HCT116 (cell line): ENCODE data around the gene RAMAC. TPM values are rescaled to one million over a fixed set of nuclear protein-coding genes. Genes with fewer than 3 reads are reported as not detected.
"Not testable (repeated sequence)": the region's sequence is repeated elsewhere in the genome, so short reads cannot be mapped to it uniquely, and the experiment has no call there.

Experiments
- ATAC-seq: fragments of 200-7000 bp; cut with Tn5 transposase; 2 replicates; pipeline ENCODE4 v1.9.1; 2020; ENCODE audit warnings: mild to moderate bottlenecking, moderate library complexity
- BruUV-seq: library from RNA; stranded (reverse); fragments of 400-500 nt; replicated peaks from 2 replicates; lab custom pipeline; 2021; lab: Mats Ljungman, UMichigan
- CTCF ChIA-PET: fragments of 300-600 bp; sonication (Branson Sonifier 250); formaldehyde crosslinking; loops from one replicate; lab custom pipeline; 2021; ENCODE audit warnings: antibody characterized with exemption; lab: Charles Lee
- POLR2A ChIA-PET: fragments of 300-600, 350-600 bp; sonication (Branson Sonifier 250); formaldehyde crosslinking; loops from one replicate; lab custom pipeline; 2021; ENCODE audit warnings: antibody characterized with exemption; lab: Charles Lee
- RAD21 ChIA-PET, 2 experiments: fragments of 300-600 bp; sonication (Branson Sonifier 250); formaldehyde crosslinking; loops; one replicate each; lab custom pipeline; 2023; ENCODE audit warnings: low total read pairs in 2 of 2; ENCODE audit not compliant: uncharacterized antibody in 2 of 2, unreplicated experiment in 2 of 2, low non-redundant PET in 1 of 2; lab: Charles Lee
- DNase-seq: peaks from one replicate; pipeline ENCODE4 v3.0.0-alpha.2; 2010; ENCODE audit warnings: low read depth, low spot score
- H2AFZ ChIP-seq: fragments of 200-600 bp; shearing (Covaris generic), sonication (generic); 2 replicates; pipeline ENCODE4 v1.6.1; 2017; ENCODE audit warnings: low read depth, mixed run types, mixed read lengths, antibody characterized with exemption, low read length; ENCODE audit not compliant: poor library complexity, severe bottlenecking
- H3K27ac ChIP-seq: 2 replicates; pipeline ENCODE4 v1.5.1; 2012; ENCODE audit warnings: low read depth, low read length
- H3K27me3 ChIP-seq: fragments of 200-600 bp; sonication (generic); 2 replicates; pipeline ENCODE4 v1.6.1; 2016; ENCODE audit warnings: mixed run types, low read length, mixed read lengths; ENCODE audit not compliant: insufficient read depth
- H3K36me3 ChIP-seq, 2 experiments: fragments of 200-500 bp in 1 of 2; fragments of 200-600 bp in 1 of 2; sonication (Bioruptor generic) in 1 of 2; sonication (generic) in 1 of 2; 2 replicates each; pipeline versions ENCODE4 v1.5.1 to v1.6.1; 2014 to 2016; ENCODE audit warnings: low read length in 2 of 2, inconsistent platforms in 1 of 2, mixed read lengths in 1 of 2, mixed run types in 1 of 2; ENCODE audit not compliant: insufficient read depth in 2 of 2, control insufficient read depth in 1 of 2
- H3K4me1 ChIP-seq, 2 experiments: fragments of 200-600 bp in 1 of 2; sonication (generic) in 1 of 2; 2 replicates each; pipeline versions ENCODE4 v1.5.1 to v1.6.1; 2012 to 2017; ENCODE audit warnings: low read length in 2 of 2, inconsistent platforms in 1 of 2, mild to moderate bottlenecking in 1 of 2, mixed read lengths in 1 of 2, mixed run types in 1 of 2, moderate library complexity in 1 of 2; ENCODE audit not compliant: insufficient read depth in 2 of 2, control insufficient read depth in 1 of 2
- H3K4me2 ChIP-seq: fragments of 200-600 bp; sonication (generic); 2 replicates; pipeline ENCODE4 v1.6.1; 2017; ENCODE audit warnings: mixed run types, low read length, mixed read lengths
- H3K4me3 ChIP-seq, 2 experiments: fragments of 200-600 bp in 1 of 2; sonication (generic) in 1 of 2; replicated peaks in 1 of 2; 2 replicates each; pipeline ENCODE4 v1.5.1; 2011 to 2016; ENCODE audit warnings: low read length in 2 of 2, control low read depth in 1 of 2, low read depth in 1 of 2, mild to moderate bottlenecking in 1 of 2, mixed read lengths in 1 of 2, mixed run types in 1 of 2
- H3K79me2 ChIP-seq: fragments of 200-600 bp; sonication (generic); 2 replicates; pipeline ENCODE4 v1.6.1; 2017; ENCODE audit warnings: mild to moderate bottlenecking, mixed run types, low read length, moderate library complexity, mixed read lengths; ENCODE audit not compliant: insufficient read depth
- H3K9ac ChIP-seq: fragments of 200-600 bp; sonication (generic); 2 replicates; pipeline ENCODE4 v1.6.1; 2016; ENCODE audit warnings: low read length, mixed read lengths
- H3K9me2 ChIP-seq: fragments of 200-600 bp; sonication (generic), shearing (Covaris generic); 2 replicates; pipeline ENCODE4 v1.6.1; 2017; ENCODE audit warnings: mixed run types, mild to moderate bottlenecking, moderate library complexity; ENCODE audit not compliant: insufficient read depth
- H3K9me3 ChIP-seq, 2 experiments: fragments of 200-500 bp in 1 of 2; fragments of 200-600 bp in 1 of 2; sonication (Bioruptor generic) in 1 of 2; sonication (generic) in 1 of 2; 2 replicates each; pipeline ENCODE4 v1.6.1; 2014 to 2017; ENCODE audit warnings: low read length in 2 of 2, mixed read lengths in 2 of 2, inconsistent platforms in 1 of 2, low read depth in 1 of 2, mild to moderate bottlenecking in 1 of 2, mixed run types in 1 of 2, moderate library complexity in 1 of 2; ENCODE audit not compliant: control insufficient read depth in 1 of 2, insufficient read depth in 1 of 2
- H4K20me1 ChIP-seq: fragments of 200-600 bp; sonication (generic), shearing (Covaris generic); 2 replicates; pipeline ENCODE4 v1.6.1; 2017; ENCODE audit warnings: mixed run types, mild to moderate bottlenecking, moderate library complexity; ENCODE audit not compliant: insufficient read depth
- ELF1 ChIP-seq: IDR thresholded peaks from 2 replicates; pipeline ENCODE4 v1.6.1; 2012; ENCODE audit warnings: low read depth, borderline replicate concordance
- FOSL1 ChIP-seq: IDR thresholded peaks from 2 replicates; pipeline ENCODE4 v1.6.1; 2012; ENCODE audit warnings: low read depth
- SIN3A ChIP-seq: IDR thresholded peaks from 2 replicates; pipeline ENCODE4 v1.6.1; 2012; ENCODE audit warnings: low read depth
- SRF ChIP-seq: IDR thresholded peaks from 2 replicates; pipeline ENCODE4 v1.6.1; 2012; ENCODE audit warnings: low read depth
- TCF7L2 ChIP-seq: IDR thresholded peaks from 2 replicates; pipeline ENCODE4 v1.7.0; 2011; ENCODE audit warnings: borderline replicate concordance, inconsistent platforms; ENCODE audit not compliant: insufficient read depth, insufficient read length; ENCODE audit errors: extremely low read depth
- ZFX ChIP-seq: fragments of 450-650 bp; IDR thresholded peaks from 2 replicates; pipeline ENCODE4 v1.6.1; 2017
- intact Hi-C: fragments of 100-400 bp; cut with micrococcal nuclease; formaldehyde crosslinking; loops from 2 replicates; pipeline ENCODE4 v1.10.0; 2022
- total RNA-seq: library from RNA; stranded (reverse); gene quantifications from one replicate; pipeline ENCODE4 v1.2.1, GENCODE V29; 2021; ENCODE audit not compliant: unreplicated experiment
- TF ChIP-seq, protein P1 (sequence below), 3 experiments: fragments of 200-600 bp in 1 of 3; sonication (generic) in 1 of 3; IDR thresholded peaks in 2 of 3; conservative IDR thresholded peaks in 1 of 3; 2 replicates each; pipeline ENCODE4 v1.5.1; 2012 to 2017; ENCODE audit warnings: low read depth in 2 of 3, low read length in 2 of 3, antibody characterized with exemption in 1 of 3, borderline replicate concordance in 1 of 3, control low read depth in 1 of 3, mild to moderate bottlenecking in 1 of 3, mixed read lengths in 1 of 3, mixed run types in 1 of 3, moderate library complexity in 1 of 3; ENCODE audit not compliant: insufficient read depth in 1 of 3
- TF ChIP-seq, protein P2 (sequence below): IDR thresholded peaks from 2 replicates; pipeline ENCODE4 v1.6.1; 2011; ENCODE audit warnings: mild to moderate bottlenecking, low read length, moderate library complexity; ENCODE audit not compliant: insufficient replicate concordance; ENCODE audit errors: extremely low read depth
- TF ChIP-seq, protein P3 (sequence below): IDR thresholded peaks from 2 replicates; pipeline ENCODE4 v1.6.1; 2012

RAMAC gene
- total RNA-seq, 1 experiment from 2014 or later = 16.5 TPM

DNA sequence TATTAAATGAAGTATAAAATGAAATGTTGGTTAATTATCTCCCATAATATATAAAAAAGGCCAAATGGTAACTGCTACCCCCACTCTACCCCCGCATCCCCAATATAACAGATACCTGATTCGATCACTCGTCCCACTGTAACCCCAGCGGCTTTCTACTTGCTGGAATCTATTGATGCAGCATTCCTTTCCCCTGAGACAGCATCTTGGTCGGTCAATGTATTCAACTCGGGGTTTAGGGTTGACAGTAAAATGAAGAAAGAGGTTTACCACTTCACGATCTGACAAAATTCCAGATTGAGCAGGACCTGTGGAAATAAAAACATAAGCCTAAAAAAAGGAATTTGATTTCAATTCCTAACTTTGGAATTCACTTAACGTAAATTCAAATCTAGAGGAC lies 44.0 kb downstream of the RAMAC start:
- intact Hi-C loops = no loop called here
- Histone ChIP-seq H4K20me1 (no peaks in the 10 kb centered on the region), H3K27me3 (no peaks in the 10 kb centered on the region), H3K9me2 (no peaks in the 10 kb centered on the region), H3K4me3 (no peak overlapping the region), H3K79me2 (peaks cover 90% of the 10 kb centered on the region), H3K9ac (no peak overlapping the region), H3K4me1 (peaks cover 16 to 23% of the 10 kb centered on the region in 2 experiments), H3K36me3 (peaks cover 7 to 17% of the 10 kb centered on the region in 2 experiments), H2AFZ (no peak overlapping the region), H3K9me3 (no peaks in the 10 kb centered on the region), H3K27ac (peak overlapping the region; percentile 26; the same call in 1 of the 2 replicates), H3K4me2 (peak overlapping the region; percentile 53)
- POLR2A ChIA-PET = no interaction called here
- CTCF ChIA-PET = no interaction called here
- DNase-seq (peak; percentile 19), ATAC-seq (peak; percentile 88)
- RAD21 ChIA-PET = no interaction called here
- no TSS peak for BruUV-seq
- TF ChIP-seq FOSL1 = peak; percentile 37; the same call in 1 of the 2 replicates
- TF ChIP-seq SIN3A = no peak

DNA sequence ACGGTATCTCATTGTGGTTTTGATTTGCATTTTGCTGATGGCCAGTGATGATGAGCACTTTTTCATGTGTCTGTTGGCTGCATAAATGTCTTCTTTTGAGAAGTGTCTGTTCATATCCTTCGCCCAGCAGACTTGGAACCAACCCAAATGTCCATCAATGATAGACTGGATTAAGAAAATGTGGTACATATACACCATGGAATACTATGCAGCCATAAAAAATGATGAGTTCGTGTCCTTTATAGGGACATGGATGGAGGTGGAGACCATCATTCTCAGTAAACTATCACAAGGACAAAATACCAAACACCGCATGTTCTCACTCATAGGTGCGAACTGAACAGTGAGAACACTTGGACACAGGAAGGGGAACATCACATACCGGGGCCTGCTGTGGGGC lies 45.2 kb downstream of the RAMAC start:
- H3K9me2 ChIP-seq, H2AFZ ChIP-seq, BruUV-seq, H3K27ac ChIP-seq, RAD21 ChIA-PET, H3K4me3 ChIP-seq, ATAC-seq, H3K27me3 ChIP-seq, POLR2A ChIA-PET, CTCF ChIA-PET, intact Hi-C loops, H3K4me2 ChIP-seq, DNase-seq, H3K9ac ChIP-seq, H4K20me1 ChIP-seq, H3K9me3 ChIP-seq: not testable (repeated sequence)
- Histone ChIP-seq H3K79me2 (peaks cover 95% of the 10 kb centered on the region), H3K4me1 (peaks cover 16 to 23% of the 10 kb centered on the region in 2 experiments), H3K36me3 (peaks cover 7 to 17% of the 10 kb centered on the region in 2 experiments)

DNA sequence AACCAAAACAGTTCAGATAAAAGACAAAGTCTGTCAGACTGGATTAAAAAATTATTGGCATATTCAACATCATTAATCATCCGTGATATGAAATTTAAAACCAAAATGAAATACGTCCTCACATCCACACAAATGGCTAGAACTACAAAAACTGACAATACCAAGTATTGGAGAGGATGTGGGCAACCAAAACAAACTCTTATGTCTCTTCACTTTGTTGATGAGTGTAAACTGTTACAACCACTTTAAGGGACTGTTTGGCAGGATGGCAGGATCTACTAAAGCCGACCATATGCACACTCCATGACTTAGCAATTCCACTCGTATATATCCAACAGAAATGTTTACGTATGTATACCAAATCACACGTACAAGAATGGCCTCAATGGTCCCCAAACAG lies 50.2 kb downstream of the RAMAC start:
- BruUV-seq = no TSS peak
- Histone ChIP-seq H3K4me2 (no peak overlapping the region), H3K79me2 (peaks cover 100% of the 10 kb centered on the region), H3K27me3 (no peaks in the 10 kb centered on the region), H4K20me1 (peaks cover 11% of the 10 kb centered on the region; the same call in 1 of the 2 replicates), H3K9ac (no peak overlapping the region), H3K27ac (no peak overlapping the region), H3K4me1 (no peaks in the 10 kb centered on the region), H3K36me3 (peaks cover 10 to 14% of the 10 kb centered on the region in 2 experiments; a peak in 3 of 4 replicates), H3K9me3 (no peaks in the 10 kb centered on the region), H3K9me2 (no peaks in the 10 kb centered on the region), H2AFZ (no peak overlapping the region), H3K4me3 (no peak overlapping the region)
- DNase-seq = no peak
- no peak for ATAC-seq
- RAD21 ChIA-PET = no interaction called here
- intact Hi-C loops = no loop called here
- CTCF ChIA-PET = interaction anchor here (0.9 kb wide), 1 partner anchor 25 kb away, joined by 3 read pairs; the partner anchor contains the start of gene C15orf40
- POLR2A ChIA-PET = no interaction called here
- TF ChIP-seq ZFX (no peak), SRF (no peak), ELF1 (no peak), TCF7L2 (no peak)
- TF ChIP-seq, protein P1, sequence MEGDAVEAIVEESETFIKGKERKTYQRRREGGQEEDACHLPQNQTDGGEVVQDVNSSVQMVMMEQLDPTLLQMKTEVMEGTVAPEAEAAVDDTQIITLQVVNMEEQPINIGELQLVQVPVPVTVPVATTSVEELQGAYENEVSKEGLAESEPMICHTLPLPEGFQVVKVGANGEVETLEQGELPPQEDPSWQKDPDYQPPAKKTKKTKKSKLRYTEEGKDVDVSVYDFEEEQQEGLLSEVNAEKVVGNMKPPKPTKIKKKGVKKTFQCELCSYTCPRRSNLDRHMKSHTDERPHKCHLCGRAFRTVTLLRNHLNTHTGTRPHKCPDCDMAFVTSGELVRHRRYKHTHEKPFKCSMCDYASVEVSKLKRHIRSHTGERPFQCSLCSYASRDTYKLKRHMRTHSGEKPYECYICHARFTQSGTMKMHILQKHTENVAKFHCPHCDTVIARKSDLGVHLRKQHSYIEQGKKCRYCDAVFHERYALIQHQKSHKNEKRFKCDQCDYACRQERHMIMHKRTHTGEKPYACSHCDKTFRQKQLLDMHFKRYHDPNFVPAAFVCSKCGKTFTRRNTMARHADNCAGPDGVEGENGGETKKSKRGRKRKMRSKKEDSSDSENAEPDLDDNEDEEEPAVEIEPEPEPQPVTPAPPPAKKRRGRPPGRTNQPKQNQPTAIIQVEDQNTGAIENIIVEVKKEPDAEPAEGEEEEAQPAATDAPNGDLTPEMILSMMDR (IDR thresholded peaks at IDR 0.05 in 2 of 3, conservative IDR thresholded peaks at IDR 0.05 in 1 of 3; ENCODE audit: borderline replicate concordance in 1 of 3, insufficient read depth in 1 of 3, low read depth in 2 of 3, low read length in 2 of 3) = no peak
- TF ChIP-seq, protein P2, sequence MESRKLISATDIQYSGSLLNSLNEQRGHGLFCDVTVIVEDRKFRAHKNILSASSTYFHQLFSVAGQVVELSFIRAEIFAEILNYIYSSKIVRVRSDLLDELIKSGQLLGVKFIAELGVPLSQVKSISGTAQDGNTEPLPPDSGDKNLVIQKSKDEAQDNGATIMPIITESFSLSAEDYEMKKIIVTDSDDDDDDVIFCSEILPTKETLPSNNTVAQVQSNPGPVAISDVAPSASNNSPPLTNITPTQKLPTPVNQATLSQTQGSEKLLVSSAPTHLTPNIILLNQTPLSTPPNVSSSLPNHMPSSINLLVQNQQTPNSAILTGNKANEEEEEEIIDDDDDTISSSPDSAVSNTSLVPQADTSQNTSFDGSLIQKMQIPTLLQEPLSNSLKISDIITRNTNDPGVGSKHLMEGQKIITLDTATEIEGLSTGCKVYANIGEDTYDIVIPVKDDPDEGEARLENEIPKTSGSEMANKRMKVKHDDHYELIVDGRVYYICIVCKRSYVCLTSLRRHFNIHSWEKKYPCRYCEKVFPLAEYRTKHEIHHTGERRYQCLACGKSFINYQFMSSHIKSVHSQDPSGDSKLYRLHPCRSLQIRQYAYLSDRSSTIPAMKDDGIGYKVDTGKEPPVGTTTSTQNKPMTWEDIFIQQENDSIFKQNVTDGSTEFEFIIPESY = no peak
- TF ChIP-seq, protein P3, sequence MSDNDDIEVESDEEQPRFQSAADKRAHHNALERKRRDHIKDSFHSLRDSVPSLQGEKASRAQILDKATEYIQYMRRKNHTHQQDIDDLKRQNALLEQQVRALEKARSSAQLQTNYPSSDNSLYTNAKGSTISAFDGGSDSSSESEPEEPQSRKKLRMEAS = no peak
